PC-3 (cell line): ENCODE data around the gene TRMT112.
A peak's percentile ranks its signal among the peaks of the same experiment; 100 is the strongest.

ENCODE experiments used
- EZH2 ChIP-seq: fragments of 300-600 bp; sonication (generic); IDR thresholded peaks from one replicate; pipeline ENCODE4 v1.6.1; 2017; ENCODE audit warnings: antibody characterized with exemption, mild to moderate bottlenecking, low read length; ENCODE audit not compliant: unreplicated experiment
- TF ChIP-seq, protein P1 (sequence below): fragments of 300-600 bp; sonication (generic); conservative IDR thresholded peaks from 2 replicates; pipeline ENCODE4 v1.5.1; 2017; ENCODE audit warnings: antibody characterized with exemption, low read depth, mild to moderate bottlenecking, low read length

DNA sequence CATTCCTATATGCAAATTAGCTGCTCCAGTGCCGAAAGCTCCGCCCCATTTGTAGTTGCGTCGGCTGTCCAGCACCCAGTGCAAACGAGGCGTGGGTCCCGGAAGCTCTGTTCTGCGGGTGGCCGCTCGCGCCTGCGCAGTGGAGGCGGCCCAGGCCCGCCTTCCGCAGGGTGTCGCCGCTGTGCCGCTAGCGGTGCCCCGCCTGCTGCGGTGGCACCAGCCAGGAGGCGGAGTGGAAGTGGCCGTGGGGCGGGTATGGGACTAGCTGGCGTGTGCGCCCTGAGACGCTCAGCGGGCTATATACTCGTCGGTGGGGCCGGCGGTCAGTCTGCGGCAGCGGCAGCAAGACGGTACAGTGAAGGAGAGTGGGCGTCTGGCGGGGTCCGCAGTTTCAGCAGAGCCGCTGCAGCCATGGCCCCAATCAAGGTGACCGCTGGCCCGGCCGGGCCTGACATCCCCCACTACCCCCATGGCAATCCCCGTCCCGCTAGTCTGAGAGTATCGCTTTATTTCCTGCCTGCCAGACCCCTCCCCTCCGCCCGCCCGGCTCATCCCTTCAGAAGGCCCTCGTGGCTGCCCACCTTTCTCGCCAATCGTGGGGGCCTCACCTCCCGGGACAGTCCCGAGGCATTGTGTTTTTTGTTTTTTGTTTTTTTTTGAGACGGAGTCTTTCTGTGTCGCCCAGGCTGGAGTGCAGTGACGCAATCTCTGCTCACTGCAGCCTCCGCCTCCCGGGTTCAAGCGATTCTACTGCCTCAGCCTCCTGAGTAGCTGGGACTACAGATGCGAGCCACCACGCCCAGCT lies 804 bp upstream of the TRMT112 start, which contains the start of gene PRDX5:
- TF ChIP-seq, protein P1, sequence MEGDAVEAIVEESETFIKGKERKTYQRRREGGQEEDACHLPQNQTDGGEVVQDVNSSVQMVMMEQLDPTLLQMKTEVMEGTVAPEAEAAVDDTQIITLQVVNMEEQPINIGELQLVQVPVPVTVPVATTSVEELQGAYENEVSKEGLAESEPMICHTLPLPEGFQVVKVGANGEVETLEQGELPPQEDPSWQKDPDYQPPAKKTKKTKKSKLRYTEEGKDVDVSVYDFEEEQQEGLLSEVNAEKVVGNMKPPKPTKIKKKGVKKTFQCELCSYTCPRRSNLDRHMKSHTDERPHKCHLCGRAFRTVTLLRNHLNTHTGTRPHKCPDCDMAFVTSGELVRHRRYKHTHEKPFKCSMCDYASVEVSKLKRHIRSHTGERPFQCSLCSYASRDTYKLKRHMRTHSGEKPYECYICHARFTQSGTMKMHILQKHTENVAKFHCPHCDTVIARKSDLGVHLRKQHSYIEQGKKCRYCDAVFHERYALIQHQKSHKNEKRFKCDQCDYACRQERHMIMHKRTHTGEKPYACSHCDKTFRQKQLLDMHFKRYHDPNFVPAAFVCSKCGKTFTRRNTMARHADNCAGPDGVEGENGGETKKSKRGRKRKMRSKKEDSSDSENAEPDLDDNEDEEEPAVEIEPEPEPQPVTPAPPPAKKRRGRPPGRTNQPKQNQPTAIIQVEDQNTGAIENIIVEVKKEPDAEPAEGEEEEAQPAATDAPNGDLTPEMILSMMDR, result peak; percentile 60
- TF ChIP-seq EZH2, result no peak
